GM10266 (cell line): Measurements from ENCODE around the gene IL7R.

ENCODE experiments used
- DNase-seq: peaks from one replicate; pipeline ENCODE4 v3.0.0; 2012; ENCODE audit errors: extremely low spot score
- CTCF ChIP-seq: IDR thresholded peaks from 2 replicates; pipeline ENCODE4 v1.5.1; 2012; ENCODE audit warnings: mild to moderate bottlenecking, low read depth; ENCODE audit not compliant: control insufficient read depth, insufficient read depth; ENCODE audit errors: missing control alignments

The IL7R gene

GRCh38 chr5:35870605-35871004 lies 13.9 kb downstream of the IL7R start:
- DNase-seq = no peak
- TF ChIP-seq CTCF = no peak

GRCh38 chr5:35876454-35876853 lies 19.8 kb downstream of the IL7R start:
- no peak for DNase-seq
- no peak for TF ChIP-seq CTCF

GRCh38 chr5:35876922-35877321 lies 20.2 kb downstream of the IL7R start:
- no peak for DNase-seq

GRCh38 chr5:35877655-35878054 lies 21.0 kb downstream of the IL7R start:
- TF ChIP-seq CTCF = no peak
- no peak for DNase-seq

More at GRCh38 chr5:35876922-35877321, 20.2 kb downstream of the IL7R start:
- TF ChIP-seq CTCF = no peak

- no peak for DNase-seq
- no peak for TF ChIP-seq CTCF
These were observed 21.4 kb downstream of the IL7R start for GRCh38 chr5:35878079-35878478.

- no peak for DNase-seq
- no peak for TF ChIP-seq CTCF
These were observed 22.4 kb downstream of the IL7R start for GRCh38 chr5:35879096-35879495.

- TF ChIP-seq CTCF = no peak
- DNase-seq = no peak
These were observed 23.0 kb downstream of the IL7R start for GRCh38 chr5:35879649-35880048.
